HG02970 (cell line): Measurements from ENCODE around the gene CD59.
A peak's percentile ranks its signal among the peaks of the same experiment; 100 is the strongest.

Experiments
- ATAC-seq: cut with Tn5 transposase; IDR thresholded peaks from one replicate; pipeline ENCODE4 v1.9.1; 2021; ENCODE audit warnings: mild to moderate bottlenecking, moderate library complexity, moderate number of reproducible peaks; ENCODE audit not compliant: unreplicated experiment, low FRiP score

CD59 gene, protein sequence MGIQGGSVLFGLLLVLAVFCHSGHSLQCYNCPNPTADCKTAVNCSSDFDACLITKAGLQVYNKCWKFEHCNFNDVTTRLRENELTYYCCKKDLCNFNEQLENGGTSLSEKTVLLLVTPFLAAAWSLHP

DNA sequence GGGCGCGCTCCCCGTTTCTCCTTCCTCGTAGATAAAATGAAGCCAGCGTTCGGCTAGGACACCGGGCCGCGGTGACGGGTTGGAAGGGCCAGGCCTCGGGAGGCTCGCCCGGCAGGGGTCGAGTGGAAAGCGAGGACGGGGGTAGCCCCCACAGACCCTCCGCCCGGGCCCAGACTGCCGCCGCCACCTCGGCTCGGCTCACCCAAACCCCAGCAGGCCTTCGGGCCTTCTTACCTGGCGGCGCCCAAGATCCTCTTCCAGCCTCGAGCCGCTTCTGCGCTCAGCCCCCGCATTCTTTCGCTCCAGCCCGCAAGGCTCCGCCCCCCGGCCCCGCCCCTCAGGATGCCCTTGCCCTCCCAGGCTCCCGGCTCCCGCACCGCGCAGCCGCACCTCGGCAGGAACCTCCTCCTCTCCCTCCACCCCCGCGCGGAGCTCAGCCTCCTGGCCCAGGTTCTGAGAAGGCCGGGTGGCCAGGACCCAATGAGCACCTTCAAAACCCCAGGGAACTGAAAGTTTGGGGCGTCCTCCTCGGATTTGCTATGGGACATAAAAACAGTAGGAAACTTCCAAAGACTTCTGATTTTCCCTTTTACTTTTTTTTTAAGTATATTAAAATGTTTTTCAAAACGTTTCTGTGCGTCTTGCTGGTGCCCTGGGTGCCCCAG is at the start of gene CD59:
Gene CD59, minus strand, starts transcription at position 276 of the 665 bp plus-strand sequence. CDS start 13,978 bp downstream, outside the sequence.
- peak; percentile 55 for ATAC-seq

DNA sequence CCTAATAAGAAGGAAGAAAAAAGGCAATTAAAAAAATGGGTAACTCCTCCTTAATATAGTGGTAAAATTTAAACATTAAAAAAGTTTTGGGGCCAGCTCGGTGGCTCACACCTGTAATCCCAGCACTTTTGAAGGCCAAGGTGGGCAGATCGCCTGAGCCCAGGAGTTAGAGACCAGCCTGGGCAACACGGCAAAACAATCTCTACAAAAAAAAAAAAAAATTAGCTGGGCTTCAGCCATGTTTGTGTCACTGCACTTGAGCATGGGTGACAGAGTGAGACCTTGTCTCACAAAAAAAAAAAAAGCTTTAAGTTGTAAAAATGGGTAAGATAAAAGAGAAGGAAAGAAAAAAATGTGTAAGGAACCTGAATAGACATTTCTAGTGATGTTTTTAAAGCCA is 49.4 kb upstream of the CD59 start:
- no peak for ATAC-seq

DNA sequence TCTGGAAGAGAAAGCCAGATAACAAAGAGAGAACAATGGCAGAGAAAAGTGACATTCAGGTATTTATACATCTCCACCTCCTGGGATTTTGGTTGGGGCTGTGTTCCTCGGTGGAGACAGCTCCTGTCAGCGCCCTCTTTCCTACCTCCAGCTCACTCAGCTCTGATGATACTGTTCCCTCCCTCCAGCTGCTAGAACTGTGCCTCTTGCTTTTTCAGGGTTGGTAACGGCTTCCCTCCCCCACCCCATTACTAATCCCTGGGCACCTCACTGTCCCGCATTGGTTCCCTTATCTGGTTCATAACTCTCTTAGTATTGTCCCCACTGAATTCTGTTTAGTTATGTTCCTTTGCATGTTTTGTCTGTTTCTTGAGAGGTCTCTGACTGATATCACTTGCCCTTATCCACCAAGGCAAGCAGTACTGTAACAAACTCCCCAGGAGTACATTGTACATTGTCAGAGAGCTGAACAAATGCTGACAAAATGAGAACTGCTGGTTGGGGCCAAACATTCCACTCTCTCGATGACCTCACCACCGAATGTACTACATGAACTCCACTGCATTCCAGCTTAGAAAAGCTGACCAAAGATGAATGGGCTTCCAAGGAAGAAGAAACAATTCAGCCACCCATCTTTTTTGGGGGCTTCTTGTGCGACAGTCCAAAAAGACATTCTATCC is 43.8 kb upstream of the CD59 start:
- no peak for ATAC-seq

DNA sequence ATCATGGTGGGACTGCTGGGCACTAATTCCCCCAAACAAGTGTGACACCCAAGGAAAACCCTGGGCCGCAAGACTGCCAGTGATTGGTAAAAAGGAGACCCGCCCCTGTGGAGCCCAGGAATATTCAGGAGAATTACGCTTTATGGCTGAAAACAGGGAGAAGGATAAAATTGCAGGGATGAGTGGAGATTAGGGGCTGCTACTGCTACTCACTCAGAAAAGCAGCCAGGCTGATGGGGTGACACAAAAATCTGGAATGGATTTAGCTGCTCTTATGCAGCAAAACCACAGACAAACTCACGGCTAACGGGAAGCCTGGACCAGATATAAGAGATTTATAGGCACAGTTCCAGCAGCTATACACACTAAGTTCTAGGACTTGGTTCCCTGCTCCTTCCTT is 42.5 kb upstream of the CD59 start:
- ATAC-seq: no peak

DNA sequence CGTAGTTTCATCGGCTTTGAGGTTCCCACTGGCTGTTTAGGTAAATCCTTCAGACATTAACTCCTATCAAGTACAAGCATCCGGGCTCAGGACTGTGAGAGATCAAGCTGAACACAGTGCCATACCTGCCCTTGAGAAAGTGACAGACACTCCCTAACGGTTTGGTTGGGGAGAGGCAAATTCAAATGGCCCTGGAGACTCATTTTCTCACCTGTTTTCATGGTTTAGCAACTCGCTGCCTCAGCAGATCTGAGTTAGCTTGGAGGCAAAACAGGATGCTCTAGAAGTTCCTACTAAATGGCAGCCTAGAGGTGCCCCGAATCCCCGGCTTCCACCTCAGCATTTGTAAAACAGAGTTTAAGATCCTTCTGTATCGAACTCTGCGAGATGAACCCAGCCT is 41.7 kb upstream of the CD59 start:
- no peak for ATAC-seq

DNA sequence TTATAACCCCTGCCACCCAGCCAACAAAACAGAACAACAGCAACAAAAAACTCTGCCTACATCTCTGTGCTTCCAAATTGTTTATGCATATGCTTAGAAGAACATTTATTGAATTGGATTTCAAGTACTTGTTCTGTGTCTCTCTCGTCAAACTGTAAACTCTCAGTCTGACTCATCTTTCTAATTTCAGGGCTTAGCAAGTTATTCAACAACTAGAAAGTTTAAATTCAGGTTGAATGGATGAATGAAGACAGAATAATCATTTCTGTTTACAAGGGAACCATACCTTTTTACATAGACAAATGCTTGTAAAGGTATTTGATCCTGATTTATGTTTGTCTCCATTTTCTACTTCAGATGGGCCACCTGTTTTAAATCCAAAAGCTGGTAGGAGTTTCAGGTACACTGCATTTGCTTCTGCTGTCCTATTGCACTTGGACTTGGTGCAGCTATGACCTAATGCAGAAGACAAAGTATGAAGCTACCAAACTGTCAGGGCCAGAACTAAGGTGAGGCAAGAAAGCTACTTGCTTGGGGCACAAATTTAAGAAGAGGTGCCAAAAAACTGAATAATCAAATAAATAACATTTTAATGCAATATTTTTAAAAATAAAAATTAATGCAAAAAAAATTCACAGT is 39.7 kb upstream of the CD59 start:
- ATAC-seq: no peak

DNA sequence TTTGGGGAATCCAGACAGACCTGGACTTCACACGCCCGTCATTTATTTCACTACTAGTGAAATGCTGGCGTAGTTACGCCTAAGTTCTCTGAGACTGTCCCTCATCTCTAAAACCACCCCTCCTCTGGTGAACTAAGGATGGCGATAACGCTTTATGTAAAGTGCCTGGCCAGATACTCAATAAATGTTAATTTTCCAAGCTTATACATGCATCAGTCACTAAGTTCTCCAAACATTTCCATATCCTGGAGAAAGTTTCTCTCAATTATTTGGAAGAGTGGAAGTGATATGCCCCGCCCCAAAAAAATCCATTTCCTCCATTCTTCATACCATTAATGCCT is 39.2 kb upstream of the CD59 start:
- no peak for ATAC-seq

DNA sequence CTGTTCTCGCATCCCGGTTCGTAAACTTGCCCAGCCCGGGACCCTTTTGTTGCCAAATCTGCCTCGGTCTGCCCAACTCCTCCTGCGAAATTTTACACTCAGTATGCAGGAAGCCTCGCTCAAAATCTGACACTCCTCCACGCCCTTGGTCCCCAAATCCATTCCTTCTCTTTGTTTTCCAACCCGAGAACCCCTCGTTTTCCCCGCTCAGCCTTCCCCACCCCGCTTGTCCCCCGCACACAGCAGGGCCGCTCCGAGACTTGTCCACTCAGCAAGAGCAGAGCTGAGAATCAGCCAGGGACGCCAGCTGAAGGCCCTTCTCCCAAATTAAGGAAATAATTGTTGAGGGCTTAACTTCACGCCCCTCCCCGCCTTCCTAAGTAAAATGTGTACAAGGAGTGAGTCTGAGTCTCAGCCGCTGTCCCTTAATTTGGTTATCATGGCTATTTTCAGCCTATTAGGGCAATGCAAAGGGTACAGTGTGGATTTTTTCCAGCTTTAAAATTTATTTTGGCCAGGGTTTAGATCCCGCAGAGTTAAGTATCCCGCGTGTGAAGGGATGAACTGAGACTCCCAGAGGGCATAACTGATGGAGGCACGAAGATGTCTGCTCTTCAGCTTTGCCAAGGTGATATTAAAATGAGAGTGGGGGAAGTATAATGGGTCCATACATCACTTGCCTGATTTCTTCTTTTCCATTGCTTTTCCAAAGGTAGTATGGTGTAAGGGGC is 38.7 kb upstream of the CD59 start:
- ATAC-seq: no peak

DNA sequence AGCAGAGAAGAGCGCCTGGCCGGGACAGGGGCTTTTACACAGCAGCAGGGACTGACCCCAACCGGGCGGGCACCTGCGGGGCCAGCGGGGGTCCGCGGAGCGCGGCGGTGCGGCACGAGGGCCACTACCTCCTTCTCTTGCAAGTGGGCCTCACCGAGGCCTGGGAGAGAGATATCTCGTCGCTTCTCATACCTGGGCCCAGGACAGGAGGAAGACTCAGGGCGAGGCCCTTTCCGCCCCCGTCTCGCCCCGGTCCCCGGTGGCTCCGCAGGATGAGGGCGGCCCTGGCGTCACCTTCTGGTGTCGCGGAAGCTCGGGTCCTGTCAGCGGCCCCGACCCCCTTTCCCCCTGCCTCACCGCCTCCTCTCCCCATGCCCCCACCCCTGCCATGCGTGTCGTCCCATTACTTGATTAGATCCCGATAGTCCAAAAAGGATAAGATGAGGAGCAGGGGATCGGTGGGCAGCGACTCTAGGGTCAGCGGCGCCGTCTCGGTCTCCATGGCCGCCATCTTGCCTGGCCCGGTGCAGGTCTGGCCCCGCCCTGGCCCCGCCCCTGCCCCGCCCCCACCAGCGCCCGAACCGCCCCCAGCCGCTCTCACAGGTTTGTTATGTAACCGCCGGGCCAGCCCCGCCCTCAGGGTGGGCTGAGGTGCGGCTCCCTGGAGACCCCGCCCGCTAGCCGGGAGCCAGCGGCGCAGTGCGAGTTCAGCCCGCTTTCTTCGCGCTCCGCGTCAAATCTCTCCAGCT is 37.9 kb upstream of the CD59 start, which contains the start of gene FBXO3:
Gene FBXO3, minus strand, starts transcription at position 534 of the 749 bp plus-strand sequence. Its CDS starts 23 bp downstream, at position 511.
- ATAC-seq: peak; percentile 60

DNA sequence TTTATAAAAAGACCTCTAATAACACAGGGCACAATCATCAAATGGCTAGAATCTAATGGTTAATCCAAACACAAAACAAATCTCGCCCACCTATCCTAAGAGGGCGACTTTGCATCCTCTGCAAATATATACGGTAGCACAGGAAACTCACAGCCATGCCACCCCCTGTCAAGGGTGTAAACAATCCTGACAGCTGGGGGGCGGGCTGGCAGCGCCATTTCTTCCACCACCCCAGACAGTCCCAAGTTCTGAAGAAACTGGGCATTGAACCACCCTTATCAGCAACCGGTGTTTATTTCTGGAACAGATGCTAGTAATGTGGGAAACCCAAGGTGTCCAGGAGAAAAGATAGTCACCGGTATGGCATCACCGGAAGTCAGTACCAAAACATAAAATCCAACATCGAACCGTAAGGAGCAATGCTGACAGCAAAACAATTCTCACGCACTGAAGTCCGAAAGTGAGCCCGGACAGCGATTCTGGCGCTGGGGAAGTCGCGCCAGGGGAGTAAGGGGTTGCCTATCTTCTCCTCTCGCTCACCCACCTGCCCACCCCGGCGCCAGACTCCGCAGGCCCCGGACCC is 37.3 kb upstream of the CD59 start:
- peak; percentile 16 for ATAC-seq

DNA sequence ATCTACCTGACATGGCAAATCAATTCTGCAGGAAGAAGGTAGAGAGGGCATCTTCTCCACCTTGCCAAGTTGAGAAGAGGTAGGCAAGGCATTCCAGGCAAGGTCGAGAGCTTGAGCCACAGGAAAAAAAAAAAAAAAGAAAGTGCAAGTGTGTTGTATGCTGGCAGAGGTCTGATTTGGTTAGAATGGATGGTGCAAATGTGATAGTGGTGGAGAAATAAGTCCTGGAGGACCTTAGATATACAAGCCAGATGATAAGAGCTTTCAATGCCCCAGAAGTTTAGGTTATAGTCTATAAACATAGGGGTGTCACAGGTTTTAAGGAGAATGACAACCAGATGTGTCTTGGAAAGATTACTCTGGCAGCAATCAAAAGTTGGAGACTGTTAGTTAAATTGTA is 36.6 kb upstream of the CD59 start:
- no peak for ATAC-seq

DNA sequence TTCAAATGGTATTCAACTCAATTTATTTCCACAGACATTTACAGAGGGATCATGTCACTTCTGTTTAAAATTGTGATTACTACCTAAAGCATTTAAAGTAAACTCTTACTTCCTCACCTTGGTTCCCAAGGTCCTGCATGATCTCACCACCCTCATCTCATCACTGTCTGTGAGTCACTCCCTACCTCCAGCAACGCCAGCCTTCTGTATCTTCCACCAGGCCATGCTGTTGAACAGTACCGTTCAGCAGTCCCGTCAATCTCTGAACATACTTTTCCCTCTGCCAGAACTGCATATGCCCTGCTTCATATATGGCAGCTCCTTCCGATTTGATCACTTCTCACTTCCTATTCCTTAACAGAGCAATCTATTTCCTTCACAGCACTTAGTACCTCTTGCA is 36.1 kb upstream of the CD59 start:
- ATAC-seq: no peak

DNA sequence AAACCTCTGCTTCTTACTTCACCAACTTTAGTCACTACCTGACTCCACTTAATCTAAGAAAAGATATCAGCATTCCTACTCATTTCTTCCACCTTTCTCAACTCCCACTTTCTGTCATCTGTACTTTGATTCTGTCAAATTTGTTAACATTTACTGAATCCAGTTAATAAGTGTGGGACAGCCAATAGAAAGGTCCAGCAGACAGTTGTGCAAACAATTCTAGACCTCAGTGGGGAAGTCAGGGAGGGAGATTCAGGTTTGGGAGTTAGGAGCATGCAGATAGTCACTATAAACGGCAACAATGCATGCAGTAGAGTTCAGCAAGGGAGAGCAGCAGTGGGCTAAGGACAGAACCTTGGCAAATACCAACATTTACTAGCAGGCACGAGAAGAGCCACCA is 34.0 kb upstream of the CD59 start:
- ATAC-seq: no peak

DNA sequence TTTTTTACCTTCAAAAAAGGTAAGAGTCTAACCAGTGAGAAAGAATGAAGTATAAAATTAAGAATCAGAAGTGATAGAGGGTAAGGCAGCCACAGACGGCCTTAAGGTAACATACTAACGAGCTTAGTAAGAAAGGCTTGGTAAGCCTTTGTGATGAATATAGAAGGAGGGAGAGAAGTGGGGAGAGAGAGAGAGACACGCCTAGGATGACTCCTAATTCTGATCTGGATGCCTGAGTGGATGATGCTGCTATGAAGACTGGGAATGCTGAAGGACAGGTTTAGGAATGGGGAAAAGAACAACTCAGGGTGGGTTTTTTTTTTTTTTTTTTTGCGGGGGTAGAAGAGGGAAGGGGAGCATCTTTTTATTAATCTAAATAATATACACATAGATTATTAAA is 33.3 kb upstream of the CD59 start:
- no peak for ATAC-seq

DNA sequence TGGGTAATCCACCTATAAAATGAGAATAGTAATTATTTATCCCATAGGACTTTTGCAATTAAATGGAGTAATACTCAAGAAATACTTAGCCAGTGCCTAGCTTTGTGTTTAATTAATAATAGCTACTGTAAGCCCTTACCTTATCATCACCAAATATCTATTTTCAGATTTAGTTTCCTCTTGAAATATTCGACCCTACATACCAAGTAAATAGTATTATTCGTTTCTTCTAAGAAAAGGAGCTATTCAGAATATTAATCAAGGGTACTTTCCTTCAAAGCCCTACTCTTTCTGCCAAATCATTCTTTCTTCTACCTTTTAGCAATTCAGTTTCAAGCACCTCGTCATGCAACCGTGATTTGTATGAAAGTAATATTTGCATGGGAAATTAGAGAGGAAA is 31.4 kb upstream of the CD59 start:
- no peak for ATAC-seq

DNA sequence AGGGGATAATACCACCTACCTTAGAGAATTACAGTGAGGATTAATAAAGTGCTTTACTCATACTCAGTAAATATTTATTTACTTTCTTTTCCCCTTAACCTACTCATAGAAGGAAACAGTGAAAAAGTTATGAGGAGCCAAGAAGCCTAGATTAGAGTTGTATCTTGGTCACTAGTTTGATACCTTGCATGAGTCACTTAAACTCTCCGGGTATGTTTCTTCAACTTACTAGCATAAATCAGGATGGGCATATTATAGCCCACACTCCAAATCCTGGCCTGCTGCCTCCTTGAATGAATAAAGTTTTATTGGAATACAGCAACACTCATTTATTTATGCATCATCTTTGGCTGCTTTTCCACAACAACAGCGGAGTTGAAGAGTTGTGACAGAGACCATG is 29.9 kb upstream of the CD59 start:
- ATAC-seq: no peak

DNA sequence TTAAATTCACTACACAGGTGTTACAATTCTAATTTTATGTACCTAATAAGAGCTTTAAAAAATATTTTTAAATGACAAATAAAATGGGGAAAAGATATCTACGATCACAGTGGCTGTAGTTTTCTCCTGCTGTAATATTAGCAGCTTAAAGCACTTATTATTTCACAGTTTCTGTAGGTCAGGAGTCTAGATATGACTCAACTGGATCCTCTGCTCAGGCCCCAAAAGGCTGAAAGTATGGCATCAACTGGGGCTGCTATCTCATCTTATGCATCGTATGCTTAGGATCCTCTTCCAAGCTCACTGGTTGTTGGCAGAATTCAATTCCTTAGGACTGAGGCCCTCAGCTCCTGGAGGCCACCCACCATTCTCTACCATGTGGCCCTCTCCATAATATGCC is 25.2 kb upstream of the CD59 start:
- no peak for ATAC-seq

DNA sequence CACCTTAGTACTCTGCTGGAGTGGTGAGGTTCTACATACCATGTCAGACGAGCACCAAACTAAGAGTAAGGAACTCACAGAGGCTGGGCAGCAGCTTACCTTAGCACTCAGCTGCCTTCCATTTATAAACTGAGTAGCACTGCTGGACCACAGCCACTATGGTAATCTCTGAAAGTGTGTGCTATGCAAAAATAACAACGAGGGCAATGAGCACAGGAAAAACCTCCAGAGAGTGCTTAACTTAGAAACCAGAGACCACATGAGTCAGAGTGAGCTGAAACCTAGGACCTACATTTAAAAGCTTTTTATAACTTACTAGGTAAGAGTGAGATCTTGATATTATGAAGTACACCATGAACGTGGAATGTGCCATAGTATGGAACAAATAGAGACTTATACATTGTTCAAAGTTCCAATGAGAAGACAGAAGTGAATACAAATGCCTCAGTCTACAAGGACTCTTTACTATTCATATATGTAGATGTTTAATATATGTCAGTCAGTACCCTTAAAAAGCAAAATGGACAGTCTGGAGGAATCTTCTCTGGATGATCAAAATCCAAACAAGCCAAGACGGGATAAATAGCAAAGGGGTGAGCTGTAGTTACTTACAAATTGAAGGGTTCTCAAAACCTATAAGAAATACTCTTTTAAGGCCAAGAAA is 17.2 kb upstream of the CD59 start:
- ATAC-seq: peak; percentile 58

DNA sequence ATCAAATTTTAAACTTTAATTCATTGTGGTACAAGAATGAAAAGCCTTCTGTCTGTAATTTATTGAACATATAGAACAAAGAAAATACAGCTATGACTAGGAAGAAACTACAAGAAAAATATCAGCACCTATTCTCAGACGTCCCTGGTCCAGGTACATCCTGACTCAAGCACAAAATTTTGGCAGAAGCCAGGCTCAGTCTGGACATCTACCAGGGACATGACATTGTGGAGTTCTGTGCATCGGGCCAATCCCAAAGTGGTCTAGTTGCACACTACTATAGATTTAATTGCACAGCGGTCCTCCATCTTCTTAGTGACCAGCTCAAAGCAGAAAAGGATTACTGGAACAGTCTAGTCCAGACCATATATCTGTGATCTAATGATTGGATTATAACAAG is 15.7 kb upstream of the CD59 start:
- no peak for ATAC-seq
